GM19397 (cell line): ENCODE data around the gene OPN1SW.

ENCODE experiments used
- ATAC-seq: cut with Tn5 transposase; IDR thresholded peaks from one replicate; pipeline ENCODE4 v1.9.1; 2021; ENCODE audit warnings: mild to moderate bottlenecking, moderate library complexity; ENCODE audit not compliant: unreplicated experiment

The OPN1SW gene

DNA sequence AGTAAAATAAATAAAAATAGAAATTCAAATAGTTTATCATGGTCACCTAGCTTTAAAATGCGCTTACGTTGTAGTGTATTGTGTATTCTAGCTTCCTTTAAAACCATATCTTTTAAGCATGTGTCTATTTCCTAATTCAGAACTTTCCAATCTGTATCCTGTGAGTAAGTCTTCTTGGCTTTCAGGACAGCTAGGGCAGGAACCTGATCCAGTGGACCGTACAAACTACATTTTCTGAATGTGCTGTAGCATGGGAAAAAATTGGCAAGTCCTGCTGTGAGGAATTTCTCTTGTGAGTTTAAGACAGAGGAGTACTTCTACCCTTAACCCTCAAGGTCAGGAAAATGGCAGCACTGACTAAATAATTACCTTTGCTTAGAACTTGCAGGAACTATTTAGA is 12.1 kb downstream of the OPN1SW start:
- ATAC-seq = no peak

DNA sequence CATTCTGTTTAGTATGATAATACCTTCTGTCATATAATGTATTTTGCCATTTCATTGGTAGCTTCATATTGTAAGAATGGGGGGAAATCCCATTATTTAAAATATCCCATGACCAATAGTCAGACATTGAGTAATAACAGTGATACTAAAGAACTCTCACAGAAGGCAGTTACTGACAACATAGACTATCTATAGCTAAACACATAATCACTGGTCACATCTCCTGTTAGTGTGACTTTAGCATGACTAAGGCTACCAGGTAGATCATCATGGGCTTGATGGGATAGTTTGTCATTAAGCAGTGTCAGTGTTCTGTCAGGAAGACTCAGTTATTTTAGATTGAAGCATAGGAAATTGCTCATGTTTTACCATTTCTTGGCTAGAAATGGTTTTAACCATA is 16.4 kb downstream of the OPN1SW start:
- no peak for ATAC-seq

DNA sequence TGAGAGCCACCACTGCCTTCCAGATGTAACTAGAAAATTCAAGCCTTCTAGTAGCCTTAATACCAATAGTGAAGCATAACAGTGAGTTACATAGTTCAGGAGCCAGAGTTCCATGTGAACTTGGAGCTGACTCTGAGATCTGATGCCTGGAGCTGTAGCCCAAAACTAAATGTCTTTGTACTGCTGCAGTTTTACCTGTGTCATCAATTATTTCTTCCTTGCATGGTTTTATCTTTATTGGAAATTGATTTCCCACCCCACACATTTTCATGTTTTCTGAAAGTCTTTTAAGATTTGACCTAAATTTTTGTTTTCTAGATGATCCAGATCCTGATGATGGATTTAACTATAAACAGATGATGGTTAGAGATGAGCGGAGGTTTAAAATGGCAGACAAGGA is 17.0 kb downstream of the OPN1SW start:
- no peak for ATAC-seq

GRCh38 chr7:128757203-128757602 is 18.4 kb downstream of the OPN1SW start:
- ATAC-seq = no peak

- no peak for ATAC-seq
These were observed 19.6 kb downstream of the OPN1SW start for GRCh38 chr7:128755819-128756476.

- ATAC-seq = no peak
These were observed 20.3 kb downstream of the OPN1SW start for GRCh38 chr7:128755075-128755818.

GRCh38 chr7:128752251-128752650 is 23.3 kb downstream of the OPN1SW start:
- no peak for ATAC-seq

DNA sequence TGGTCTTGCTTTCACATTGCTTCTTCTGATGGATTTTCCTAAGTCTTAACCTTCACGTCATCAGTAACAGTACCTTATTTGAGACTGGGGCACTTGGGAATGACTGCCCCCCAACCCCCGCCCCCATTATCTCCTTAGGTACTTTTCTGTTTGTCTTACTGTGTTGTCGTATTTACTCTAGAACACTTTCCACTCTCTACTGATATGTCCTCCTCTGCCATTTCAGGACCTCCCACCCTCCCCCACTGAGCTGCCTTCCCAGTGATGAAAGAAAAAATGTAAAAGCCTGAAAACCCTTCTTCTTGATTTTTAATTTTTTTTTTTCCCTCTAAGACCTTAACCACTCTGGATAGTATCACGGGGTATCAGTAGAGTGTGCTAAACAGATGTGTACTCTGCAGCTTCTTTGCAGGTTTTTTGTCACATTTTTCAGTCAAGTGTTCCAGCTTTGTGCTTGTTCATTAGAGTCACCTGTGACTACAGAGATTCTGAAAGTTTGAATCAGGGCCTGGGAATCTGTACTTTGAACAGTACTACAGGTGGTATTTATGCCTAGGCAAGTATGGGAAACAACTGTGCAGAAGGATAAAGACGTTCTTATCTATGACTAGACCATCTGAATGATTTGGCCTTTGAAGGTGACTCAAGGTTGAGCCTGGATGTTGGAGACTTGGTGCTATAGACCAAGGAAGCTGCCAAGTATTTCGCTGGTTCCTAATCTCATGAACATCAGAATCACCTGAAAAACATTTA is 28.1 kb downstream of the OPN1SW start:
- no peak for ATAC-seq

GRCh38 chr7:128745706-128746105 is 29.9 kb downstream of the OPN1SW start:
- no peak for ATAC-seq

DNA sequence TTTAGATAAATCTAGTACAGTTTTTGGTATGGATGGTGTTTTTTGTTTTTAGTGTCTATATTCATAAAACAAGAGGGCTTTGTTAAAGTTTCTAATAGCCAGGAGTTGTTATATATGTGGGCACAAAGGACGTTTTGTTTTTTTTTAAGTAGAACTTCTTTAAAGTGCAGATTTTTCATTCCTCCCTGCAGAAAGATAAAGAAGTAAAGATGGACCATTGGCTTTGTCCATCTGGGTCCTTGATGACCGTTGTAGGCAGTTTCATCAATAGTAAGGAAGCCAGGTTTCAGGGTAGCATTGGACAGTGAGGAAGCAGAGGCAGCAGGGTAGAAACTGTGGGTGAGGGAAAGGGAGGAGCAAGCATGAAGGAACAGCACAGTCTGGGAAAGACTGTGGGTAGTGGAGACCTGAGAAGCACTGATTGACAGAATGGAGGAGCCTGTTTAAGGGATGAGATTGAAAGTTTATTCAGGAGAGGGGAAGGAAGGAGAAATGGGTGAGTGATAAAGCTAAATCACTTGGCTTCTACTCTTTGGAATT is 31.2 kb downstream of the OPN1SW start:
- ATAC-seq = no peak

GRCh38 chr7:128743112-128743772 is 32.4 kb downstream of the OPN1SW start:
- no peak for ATAC-seq

DNA sequence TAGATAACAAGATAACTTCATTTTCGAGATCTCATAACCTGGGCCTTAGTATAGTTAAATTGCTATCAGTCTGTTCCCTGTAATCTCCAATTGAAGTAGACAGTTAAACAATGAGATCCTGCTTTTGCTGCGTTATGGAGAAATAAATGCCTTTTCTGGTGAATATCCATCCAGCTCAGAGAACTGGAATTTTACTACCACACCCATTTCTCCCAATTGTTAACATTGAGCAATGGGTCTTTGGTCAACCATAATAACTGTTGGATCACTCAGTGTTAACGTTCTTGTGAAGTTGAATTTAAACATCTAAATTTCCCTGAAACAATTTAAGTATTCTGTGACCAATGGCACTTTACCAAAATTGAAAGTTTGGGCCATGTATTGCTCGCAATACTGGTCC is 33.4 kb downstream of the OPN1SW start:
- ATAC-seq = no peak

GRCh38 chr7:128741491-128741890 is 34.1 kb downstream of the OPN1SW start:
- ATAC-seq = no peak

DNA sequence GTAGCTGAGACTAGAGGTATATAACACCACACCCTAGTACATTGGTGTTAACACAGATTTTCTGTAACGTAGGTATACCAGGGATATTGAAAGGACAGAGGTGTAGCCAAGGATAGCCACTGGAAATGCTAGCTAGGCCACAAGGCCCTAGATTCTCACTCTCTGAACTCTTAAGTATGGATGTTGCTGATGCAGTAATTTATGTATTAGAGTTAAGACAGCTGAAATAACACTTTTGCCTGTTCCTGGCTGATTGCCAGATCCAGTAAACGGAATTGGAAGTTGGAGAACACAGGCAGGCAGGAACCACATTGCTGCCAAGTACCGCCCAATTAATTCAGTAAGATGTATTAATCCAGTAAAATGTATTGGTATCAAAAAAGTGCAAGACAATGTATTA is 34.6 kb downstream of the OPN1SW start:
- no peak for ATAC-seq

- ATAC-seq = no peak
These were observed 35.5 kb downstream of the OPN1SW start for GRCh38 chr7:128739990-128740682.

DNA sequence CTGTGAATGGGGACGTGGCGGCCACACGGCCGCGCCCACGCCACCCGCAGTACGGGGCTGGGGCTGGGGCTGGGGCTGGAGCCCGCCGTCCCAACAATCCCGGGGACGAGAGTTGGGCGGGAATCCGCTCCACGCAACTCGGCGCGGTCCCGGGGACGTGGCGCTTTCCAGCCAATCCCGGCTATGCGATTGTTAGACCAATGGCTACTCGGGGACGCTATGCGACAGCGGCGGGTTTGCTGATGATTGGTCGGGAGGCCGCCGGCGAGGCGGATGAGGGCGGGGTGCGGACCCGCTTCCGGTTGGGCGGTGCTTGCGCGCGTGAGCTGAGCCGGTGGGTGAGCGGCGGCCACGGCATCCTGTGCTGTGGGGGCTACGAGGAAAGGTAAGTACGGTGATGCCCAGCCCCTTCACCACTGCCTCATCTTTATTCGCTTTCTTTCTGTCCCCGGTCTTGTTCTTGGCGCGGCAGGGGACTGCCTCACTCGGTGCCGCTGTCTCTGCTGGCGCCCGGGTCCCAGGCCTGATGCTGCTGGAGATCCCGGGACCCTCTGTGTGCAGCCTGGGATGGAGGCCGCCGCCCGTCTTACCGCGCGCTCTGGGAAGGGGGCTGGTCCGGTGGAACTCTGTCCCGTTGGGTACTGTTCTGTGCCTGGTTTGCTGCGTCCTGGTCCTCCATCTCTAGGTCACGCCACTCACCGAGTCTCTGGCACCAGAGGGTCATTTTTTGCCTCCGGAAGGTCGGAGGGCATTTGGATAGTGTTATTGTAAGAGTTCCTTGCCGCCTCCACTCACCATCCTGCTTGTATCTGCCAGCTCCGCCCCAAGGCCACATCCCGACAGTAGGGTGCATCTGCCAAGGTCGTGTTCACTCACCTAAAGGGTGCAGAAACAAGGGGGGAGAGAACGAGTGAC is 36.3 kb downstream of the OPN1SW start, which contains the start of gene CALU:
CALU (plus strand) TSS at position 312 of the 915 bp plus-strand sequence. CDS start 9,225 bp downstream, outside the sequence.
- ATAC-seq = peak; percentile 99

DNA sequence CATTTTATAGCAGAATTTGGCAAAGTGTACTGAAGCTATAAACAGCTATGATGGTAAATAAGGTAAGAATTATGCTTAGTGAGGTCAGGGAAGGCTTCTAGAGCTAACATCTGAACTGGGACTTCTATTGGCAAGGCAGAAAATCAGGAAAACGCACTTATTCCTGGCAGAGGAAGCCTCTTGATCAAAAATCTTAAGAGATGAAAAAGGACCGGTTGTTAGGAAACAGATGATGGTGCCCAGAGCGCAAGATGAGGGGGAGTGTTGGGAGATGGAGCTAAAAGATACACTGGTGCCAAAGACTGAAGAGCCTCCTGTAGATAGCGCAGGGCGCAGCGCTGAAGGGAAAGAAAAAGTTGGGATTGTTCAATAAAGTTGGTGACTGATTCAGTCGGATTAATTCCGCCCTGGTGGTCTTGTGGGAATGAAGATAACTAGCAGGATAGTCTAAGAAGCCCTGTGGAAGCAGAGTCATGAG is 37.0 kb downstream of the OPN1SW start:
- no peak for ATAC-seq

DNA sequence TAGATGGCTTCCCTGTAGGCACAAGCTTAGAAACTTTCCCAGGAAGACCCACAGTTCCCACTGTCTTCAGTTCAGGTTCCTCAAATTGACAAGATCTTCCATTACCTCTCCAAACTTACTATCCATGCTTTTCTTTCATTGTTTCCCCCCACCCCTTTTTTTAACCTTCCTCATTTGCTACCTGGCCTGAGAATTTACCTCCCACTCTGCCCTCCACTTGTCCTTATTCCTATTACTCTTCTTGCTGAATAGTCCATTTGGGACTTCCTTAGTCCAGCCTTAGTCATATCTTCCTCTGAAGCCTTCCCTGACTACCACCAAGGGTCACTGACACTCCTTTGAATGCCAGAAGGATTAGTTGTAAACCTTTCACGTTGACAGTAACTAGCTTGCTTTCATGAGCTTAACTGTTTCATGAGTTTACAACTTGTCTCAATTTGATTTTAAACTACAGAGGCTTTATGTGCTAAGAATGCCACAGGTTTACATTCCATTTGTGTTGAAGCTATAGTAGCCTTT is 37.7 kb downstream of the OPN1SW start:
- no peak for ATAC-seq

GRCh38 chr7:128737441-128737840 is 38.2 kb downstream of the OPN1SW start:
- ATAC-seq = no peak
